Activated naive CD4-positive, alpha-beta T cell treated with anti-CD3 and anti-CD28 coated beads for 36 hours (primary cell): Measurements from ENCODE around the gene EEF1AKMT1. TPM values are rescaled to one million over a fixed set of nuclear protein-coding genes. Genes with fewer than 3 reads are reported as not detected.

Experiments used
- CTCF ChIA-PET: fragments of 350-600 bp; sonication (Branson Sonifier 250); formaldehyde crosslinking; loops from one replicate; lab custom pipeline; 2021; ENCODE audit warnings: antibody characterized with exemption; lab: Charles Lee
- DNase-seq: peaks from one replicate; pipeline ENCODE4 v3.0.0-alpha.2; 2020
- H3K27ac Mint-ChIP-seq: one replicate; pipeline ENCODE4 v1.8.0; 2021; ENCODE audit warnings: mild to moderate bottlenecking, mixed read lengths
- H3K27me3 Mint-ChIP-seq: one replicate; pipeline ENCODE4 v1.8.0; 2021; ENCODE audit warnings: low read depth, mixed read lengths
- H3K36me3 Mint-ChIP-seq: one replicate; pipeline ENCODE4 v1.8.0; 2021; ENCODE audit warnings: low read depth, mixed read lengths
- H3K4me1 Mint-ChIP-seq: one replicate; pipeline ENCODE4 v1.8.0; 2021; ENCODE audit warnings: low read depth, mixed read lengths
- H3K4me3 Mint-ChIP-seq: one replicate; pipeline ENCODE4 v1.8.0; 2021; ENCODE audit warnings: mild to moderate bottlenecking, moderate library complexity, mixed read lengths
- H3K9me3 Mint-ChIP-seq: one replicate; pipeline ENCODE4 v1.8.0; 2021; ENCODE audit warnings: mixed read lengths
- intact Hi-C: fragments of 100-400 bp; cut with micrococcal nuclease; formaldehyde crosslinking; loops from one replicate; pipeline ENCODE4 v1.15.1; 2023
- total RNA-seq, 2 experiments: library from RNA; stranded (reverse); gene quantifications; one replicate each; pipeline ENCODE4 v1.2.3, GENCODE V29; 2021

The EEF1AKMT1 gene
- total RNA-seq, 2 experiments from 2014 or later, result 15.1 to 16.5 TPM

- intact Hi-C loops, result no loop called here
- Mint-ChIP-seq H3K27me3 (no peaks in the 10 kb centered on the region), H3K27ac (no peak overlapping the region), H3K36me3 (peaks cover 22% of the 10 kb centered on the region), H3K4me3 (no peak overlapping the region), H3K9me3 (no peaks in the 10 kb centered on the region), H3K4me1 (no peaks in the 10 kb centered on the region)
- CTCF ChIA-PET, result interaction anchor here (0.6 kb wide), 1 partner anchor 230 kb away, joined by 3 read pairs; no protein-coding TSS in a partner anchor
- no peak for DNase-seq
Measured at GRCh38 chr13:20729633-20730585, 43.9 kb downstream of the EEF1AKMT1 start.

GRCh38 chr13:20728579-20729311 is 45.0 kb downstream of the EEF1AKMT1 start:
- intact Hi-C loops, result no loop called here
- Mint-ChIP-seq H3K27ac (no peak overlapping the region), H3K9me3 (no peaks in the 10 kb centered on the region), H3K27me3 (no peaks in the 10 kb centered on the region), H3K4me3 (no peak overlapping the region), H3K36me3 (peaks cover 22% of the 10 kb centered on the region), H3K4me1 (no peaks in the 10 kb centered on the region)
- CTCF ChIA-PET, result interaction anchor here (0.6 to 1.5 kb wide), 2 partner anchors 13 to 17 kb away, joined by 3 read pairs; no protein-coding TSS in a partner anchor
- DNase-seq, result no peak

- intact Hi-C loops, result no loop called here
- Mint-ChIP-seq H3K4me3 (no peak overlapping the region), H3K27ac (no peak overlapping the region), H3K9me3 (no peaks in the 10 kb centered on the region), H3K27me3 (peaks cover 2% of the 10 kb centered on the region), H3K36me3 (peaks cover 22% of the 10 kb centered on the region), H3K4me1 (no peaks in the 10 kb centered on the region)
- no peak for DNase-seq
- CTCF ChIA-PET, result interaction anchor here (1.5 kb wide), 1 partner anchor 16 kb away, joined by 3 read pairs; no protein-coding TSS in a partner anchor
Measured at GRCh38 chr13:20727856-20728255, 45.9 kb downstream of the EEF1AKMT1 start.

- H3K4me3 Mint-ChIP-seq, result peak overlapping the region; percentile 24
- peaks cover 17% of the 10 kb centered on the region for H3K27me3 Mint-ChIP-seq
- peak; percentile 27 for DNase-seq
- H3K4me1 Mint-ChIP-seq, result peaks cover 3% of the 10 kb centered on the region
- H3K9me3 Mint-ChIP-seq, result no peaks in the 10 kb centered on the region
- CTCF ChIA-PET, result interaction anchor here (0.7 to 2.2 kb wide), 5 partner anchors 10 to 227 kb away, joined by 3 to 5 read pairs (median 3); no protein-coding TSS in a partner anchor
- H3K36me3 Mint-ChIP-seq, result no peaks in the 10 kb centered on the region
- H3K27ac Mint-ChIP-seq, result no peak overlapping the region
- intact Hi-C loops, result no loop called here
Measured at GRCh38 chr13:20721454-20722357, 52.1 kb downstream of the EEF1AKMT1 start.

GRCh38 chr13:20721058-20721453 is 52.7 kb downstream of the EEF1AKMT1 start:
- H3K27ac Mint-ChIP-seq, result no peak overlapping the region
- no peaks in the 10 kb centered on the region for H3K36me3 Mint-ChIP-seq
- intact Hi-C loops, result no loop called here
- H3K9me3 Mint-ChIP-seq, result no peaks in the 10 kb centered on the region
- H3K27me3 Mint-ChIP-seq, result peaks cover 17% of the 10 kb centered on the region
- no peak overlapping the region for H3K4me3 Mint-ChIP-seq
- no peak for DNase-seq
- CTCF ChIA-PET, result interaction anchor here (1.2 to 2.2 kb wide), 3 partner anchors 9 to 227 kb away, joined by 3 to 5 read pairs (median 3); no protein-coding TSS in a partner anchor
- H3K4me1 Mint-ChIP-seq, result peaks cover 3% of the 10 kb centered on the region

GRCh38 chr13:20720499-20720898 is 53.3 kb downstream of the EEF1AKMT1 start:
- H3K36me3 Mint-ChIP-seq, result no peaks in the 10 kb centered on the region
- intact Hi-C loops, result no loop called here

GRCh38 chr13:20719783-20720182 is 54.0 kb downstream of the EEF1AKMT1 start:
- intact Hi-C loops, result no loop called here
- H3K4me1 Mint-ChIP-seq, result peaks cover 3% of the 10 kb centered on the region
- no peaks in the 10 kb centered on the region for H3K9me3 Mint-ChIP-seq
- CTCF ChIA-PET, result interaction anchor here (0.6 kb wide), 1 partner anchor 328 kb away, joined by 3 read pairs; no protein-coding TSS in a partner anchor
- H3K27me3 Mint-ChIP-seq, result peaks cover 17% of the 10 kb centered on the region
- no peaks in the 10 kb centered on the region for H3K36me3 Mint-ChIP-seq
- H3K27ac Mint-ChIP-seq, result no peak overlapping the region
- no peak for DNase-seq
- no peak overlapping the region for H3K4me3 Mint-ChIP-seq

More at GRCh38 chr13:20720499-20720898, 53.3 kb downstream of the EEF1AKMT1 start:
- peaks cover 17% of the 10 kb centered on the region for H3K27me3 Mint-ChIP-seq
- no peak overlapping the region for H3K4me3 Mint-ChIP-seq
- H3K4me1 Mint-ChIP-seq, result peaks cover 3% of the 10 kb centered on the region
- CTCF ChIA-PET, result interaction anchor here (0.6 kb wide), 1 partner anchor 329 kb away, joined by 3 read pairs; no protein-coding TSS in a partner anchor
- no peak overlapping the region for H3K27ac Mint-ChIP-seq
- no peak for DNase-seq
- H3K9me3 Mint-ChIP-seq, result no peaks in the 10 kb centered on the region

- Mint-ChIP-seq H3K27ac (no peak overlapping the region), H3K36me3 (no peaks in the 10 kb centered on the region), H3K27me3 (peaks cover 17% of the 10 kb centered on the region), H3K4me1 (peaks cover 3% of the 10 kb centered on the region), H3K4me3 (no peak overlapping the region), H3K9me3 (no peaks in the 10 kb centered on the region)
- intact Hi-C loops, result no loop called here
- DNase-seq, result no peak
- CTCF ChIA-PET, result no interaction called here
Measured at GRCh38 chr13:20718958-20719566, 54.7 kb downstream of the EEF1AKMT1 start.

GRCh38 chr13:20717581-20718542 is 55.9 kb downstream of the EEF1AKMT1 start:
- Mint-ChIP-seq H3K4me1 (peaks cover 5% of the 10 kb centered on the region), H3K36me3 (no peaks in the 10 kb centered on the region), H3K4me3 (no peak overlapping the region), H3K27ac (peak overlapping the region; percentile 46), H3K9me3 (no peaks in the 10 kb centered on the region), H3K27me3 (peaks cover 21% of the 10 kb centered on the region)
- intact Hi-C loops, result no loop called here
- CTCF ChIA-PET, result no interaction called here
- DNase-seq, result no peak

- Mint-ChIP-seq H3K36me3 (no peaks in the 10 kb centered on the region), H3K27ac (no peak overlapping the region), H3K27me3 (peaks cover 18% of the 10 kb centered on the region), H3K9me3 (no peaks in the 10 kb centered on the region), H3K4me1 (peaks cover 8% of the 10 kb centered on the region), H3K4me3 (no peak overlapping the region)
- CTCF ChIA-PET, result interaction anchor here (0.7 to 1.2 kb wide), 2 partner anchors 111 to 769 kb away, joined by 3 to 4 read pairs; no protein-coding TSS in a partner anchor
- DNase-seq, result no peak
- intact Hi-C loops, result no loop called here
Measured at GRCh38 chr13:20716951-20717350, 56.8 kb downstream of the EEF1AKMT1 start.
